C4-2B (cell line): ENCODE measurements around the gene TOMM40L.

Experiments used
- CTCF ChIP-seq: fragments of 450-650 bp; conservative IDR thresholded peaks from 2 replicates; pipeline ENCODE4 v1.5.1; 2017; ENCODE audit warnings: mild to moderate bottlenecking
- ZFX ChIP-seq: fragments of 450-650 bp; IDR thresholded peaks from 2 replicates; pipeline ENCODE4 v1.6.1; 2017

GRCh38 chr1:161198897-161199431 is 26.9 kb upstream of the TOMM40L start, which contains the start of gene ADAMTS4:
- TF ChIP-seq CTCF (no peak), ZFX (no peak)
